Embryonic facial prominence (tissue), 1 donor: ENCODE results near the gene ADGRG4.

Experiments used
- DNase-seq: peaks from one replicate; pipeline ENCODE4 v3.0.0-alpha.2; 2016; ENCODE audit errors: extremely low spot score

ADGRG4 gene

GRCh38 chrX:136292656-136293055 is 8.1 kb upstream of the ADGRG4 start:
- DNase-seq, result no peak

GRCh38 chrX:136295380-136295779 is 5.4 kb upstream of the ADGRG4 start:
- no peak for DNase-seq

- DNase-seq, result no peak
These were observed 2.3 kb downstream of the ADGRG4 start for GRCh38 chrX:136303041-136303440.

GRCh38 chrX:136304493-136304892 is 3.7 kb downstream of the ADGRG4 start:
- no peak for DNase-seq

GRCh38 chrX:136306182-136306581 is 5.4 kb downstream of the ADGRG4 start:
- no peak for DNase-seq

- no peak for DNase-seq
These were observed 6.7 kb downstream of the ADGRG4 start for GRCh38 chrX:136307471-136307870.

GRCh38 chrX:136310411-136310810 is 9.6 kb downstream of the ADGRG4 start:
- DNase-seq, result no peak

- DNase-seq, result no peak
These were observed 17.4 kb downstream of the ADGRG4 start for GRCh38 chrX:136318156-136318555.

- DNase-seq, result no peak
These were observed 18.3 kb downstream of the ADGRG4 start for GRCh38 chrX:136318895-136319597.

- DNase-seq, result no peak
These were observed 18.8 kb downstream of the ADGRG4 start for GRCh38 chrX:136319600-136319999.

GRCh38 chrX:136321532-136321931 is 20.8 kb downstream of the ADGRG4 start:
- DNase-seq, result no peak

GRCh38 chrX:136322064-136322463 is 21.3 kb downstream of the ADGRG4 start:
- DNase-seq, result no peak

- no peak for DNase-seq
These were observed 24.6 kb downstream of the ADGRG4 start for GRCh38 chrX:136325377-136325776.

- no peak for DNase-seq
These were observed 28.2 kb downstream of the ADGRG4 start for GRCh38 chrX:136328933-136329332.

- no peak for DNase-seq
These were observed 35.9 kb downstream of the ADGRG4 start for GRCh38 chrX:136336623-136337022.

GRCh38 chrX:136339702-136340101 is 38.9 kb downstream of the ADGRG4 start:
- DNase-seq, result no peak

GRCh38 chrX:136344320-136344719 is 43.6 kb downstream of the ADGRG4 start:
- DNase-seq, result no peak

- no peak for DNase-seq
These were observed 45.7 kb downstream of the ADGRG4 start for GRCh38 chrX:136346506-136346905.

GRCh38 chrX:136347706-136348105 is 46.9 kb downstream of the ADGRG4 start:
- DNase-seq, result no peak

GRCh38 chrX:136353526-136354093 is 52.8 kb downstream of the ADGRG4 start:
- no peak for DNase-seq

GRCh38 chrX:136354201-136354600 is 53.4 kb downstream of the ADGRG4 start:
- no peak for DNase-seq

GRCh38 chrX:136369377-136369776 is 68.6 kb downstream of the ADGRG4 start:
- no peak for DNase-seq

GRCh38 chrX:136376713-136377112 is 76.0 kb downstream of the ADGRG4 start:
- DNase-seq, result no peak
